Suprapubic skin (tissue), 2 donors: Measurements from ENCODE around the gene CASP5.

Source experiments
- EP300 ChIP-seq: sonication (generic); formaldehyde crosslinking; IDR thresholded peaks from one replicate; pipeline ENCODE4 v1.6.1; 2017; ENCODE audit warnings: antibody characterized with exemption
- POLR2A ChIP-seq, 2 donors: fragments of 450-650 bp; IDR thresholded peaks; one replicate each; pipeline ENCODE4 v1.6.1; 2017; ENCODE audit warnings: antibody characterized with exemption in 2 of 2, mild to moderate bottlenecking in 2 of 2, moderate library complexity in 2 of 2

DNA sequence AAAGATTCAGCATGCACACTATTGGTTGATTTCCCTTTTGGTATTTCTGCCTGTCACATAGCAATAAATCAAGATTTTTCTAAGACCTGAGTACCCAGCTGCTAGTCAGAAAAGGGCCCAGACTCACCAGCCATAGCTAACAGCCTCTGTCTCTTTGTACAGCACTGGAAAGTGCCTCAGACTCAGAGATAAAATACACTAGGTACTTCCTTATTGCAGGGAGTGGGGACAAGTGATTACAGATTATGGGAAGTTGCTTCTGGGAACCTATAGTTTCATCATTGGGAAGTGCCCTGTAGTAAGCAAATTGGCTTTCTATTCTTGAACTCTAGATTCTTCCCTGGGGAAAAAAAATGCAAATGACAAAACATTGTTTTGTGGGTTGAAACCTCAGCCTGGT, at the start of gene CASP5:
- TF ChIP-seq POLR2A (IDR thresholded peaks at IDR 0.05) (no peak), EP300 (no peak)
